Measurements from ENCODE around the gene UCP3.

GRCh38 chr11:73998846-73999575, 9.9 kb downstream of the UCP3 start:
- TF ChIP-seq CTCF (IDR thresholded peaks at IDR 0.05) (no peak), POLR2A (IDR thresholded peaks at IDR 0.05) (no peak)
